T-helper 17 cell (primary cell): ENCODE measurements around the gene P2RX6. TPM values are rescaled to one million over a fixed set of nuclear protein-coding genes. Genes with fewer than 3 reads are reported as not detected.
"Not testable (repeated sequence)": the region's sequence is repeated elsewhere in the genome, so short reads cannot be mapped to it uniquely, and the experiment has no call there.

Experiments used
- ATAC-seq: fragments of 150-1000 bp; cut with Tn5 transposase; 2 replicates; pipeline ENCODE4 v1.10.0; 2021; ENCODE audit warnings: mild to moderate bottlenecking, moderate library complexity
- DNase-seq, 3 donors: peaks; one replicate each; pipeline versions ENCODE4 v3.0.0 to v3.0.0-alpha.2; 2020 to 2021
- H3K9me3 ChIP-seq: one replicate; pipeline ENCODE4 v1.7.0; 2013; ENCODE audit warnings: low read length, mild to moderate bottlenecking; ENCODE audit not compliant: control insufficient read depth, poor library complexity, severe bottlenecking
- H3K27ac Mint-ChIP-seq: one replicate; pipeline ENCODE4 v1.8.0; 2022; ENCODE audit warnings: mild to moderate bottlenecking, moderate library complexity, mixed read lengths
- H3K27me3 Mint-ChIP-seq: one replicate; pipeline ENCODE4 v1.8.0; 2022; ENCODE audit warnings: mixed read lengths
- H3K36me3 Mint-ChIP-seq: one replicate; pipeline ENCODE4 v1.8.0; 2022; ENCODE audit warnings: low read depth, mixed read lengths
- H3K4me1 Mint-ChIP-seq: one replicate; pipeline ENCODE4 v1.8.0; 2022; ENCODE audit warnings: mild to moderate bottlenecking, mixed read lengths
- H3K4me3 Mint-ChIP-seq: one replicate; pipeline ENCODE4 v1.8.0; 2022; ENCODE audit warnings: mild to moderate bottlenecking, moderate library complexity, mixed read lengths
- total RNA-seq, 4 donors: library from RNA in 2 of 4; stranded (reverse) in 2 of 4; gene quantifications; one replicate each; pipeline ENCODE4 v1.2.3 and lab custom pipeline; 2022 to 2026

P2RX6 gene
- total RNA-seq, 2 donors from 2014 or later = 0.39 to 1.0 TPM

DNA sequence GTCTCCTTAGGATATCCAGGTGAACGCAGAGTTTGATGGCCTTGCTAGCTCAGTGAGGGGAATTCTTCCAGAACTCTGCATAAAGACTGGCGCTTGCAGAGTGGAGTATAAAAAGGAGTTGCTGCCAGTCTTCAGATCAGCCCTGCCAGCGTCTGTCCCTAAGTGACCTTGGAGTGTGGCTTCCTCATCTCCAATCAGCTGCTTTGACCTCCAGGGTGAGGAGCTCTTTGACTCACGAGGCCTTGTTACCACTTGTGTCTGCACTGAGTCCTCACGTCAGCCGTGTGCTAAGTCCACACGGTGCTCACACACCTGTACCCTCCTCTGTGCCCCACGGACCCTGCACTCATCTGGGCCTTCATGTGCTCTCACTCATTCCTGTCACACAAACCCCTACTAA lies 45.4 kb downstream of the P2RX6 start:
- DNase-seq, ATAC-seq, H3K36me3 Mint-ChIP-seq, H3K9me3 ChIP-seq, H3K4me3 Mint-ChIP-seq, H3K27ac Mint-ChIP-seq: not testable (repeated sequence)
- Mint-ChIP-seq H3K27me3 (peaks cover 12% of the 10 kb centered on the region), H3K4me1 (peaks cover 15% of the 10 kb centered on the region)

DNA sequence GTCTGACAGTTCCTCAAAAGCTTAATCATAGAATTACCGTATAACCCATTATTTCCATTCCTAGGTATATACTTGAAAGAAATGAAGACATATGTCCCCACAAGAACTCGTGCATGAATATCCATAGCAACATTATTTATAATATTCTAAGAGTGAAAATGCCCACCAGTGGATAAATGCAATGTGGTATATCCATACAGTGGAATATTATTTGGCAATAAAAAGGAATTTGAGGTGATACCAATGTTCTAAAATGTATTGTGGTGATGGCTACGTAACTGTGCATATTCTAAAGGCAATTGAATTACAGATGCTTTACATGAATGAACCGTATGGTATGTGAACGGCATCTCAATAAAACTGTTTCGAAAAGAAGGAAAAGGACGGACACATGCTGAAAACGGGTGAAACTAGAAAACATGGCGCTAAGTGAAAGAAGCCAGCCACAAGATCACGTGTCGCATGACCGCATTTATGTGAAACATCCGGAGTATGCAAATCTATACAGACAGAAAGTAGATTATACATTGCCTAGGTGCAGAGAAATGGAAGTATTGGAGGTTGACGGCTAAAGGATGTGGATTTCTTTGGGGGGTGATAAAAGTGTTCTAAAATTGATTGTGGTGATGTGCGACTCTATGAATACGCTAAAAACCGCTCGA lies 46.8 kb downstream of the P2RX6 start:
- peaks cover 10% of the 10 kb centered on the region for H3K4me1 Mint-ChIP-seq
- not testable (repeated sequence) for ATAC-seq, H3K36me3 Mint-ChIP-seq, H3K4me3 Mint-ChIP-seq, H3K27ac Mint-ChIP-seq, DNase-seq, H3K9me3 ChIP-seq
- H3K27me3 Mint-ChIP-seq = peaks cover 13% of the 10 kb centered on the region

DNA sequence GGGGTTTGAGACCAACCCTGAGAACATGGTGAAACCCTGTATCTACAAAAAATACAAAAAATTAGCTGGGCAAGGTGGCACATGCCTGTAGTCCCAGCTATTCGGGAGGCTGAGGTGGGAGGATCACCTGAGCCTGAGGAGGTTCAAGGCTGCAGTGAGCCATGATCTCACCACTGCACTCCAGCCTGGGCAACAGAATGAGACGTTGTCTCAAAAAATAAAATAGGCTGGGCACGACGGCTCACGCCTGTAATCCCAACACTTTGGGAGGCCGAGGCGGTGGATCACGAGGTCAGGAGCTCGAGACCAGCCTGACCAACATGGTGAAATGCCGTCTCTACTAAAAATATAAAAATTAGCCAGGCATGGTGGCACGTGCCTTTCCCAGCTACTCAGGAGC lies 49.5 kb downstream of the P2RX6 start:
- ATAC-seq, H3K36me3 Mint-ChIP-seq, DNase-seq, H3K4me1 Mint-ChIP-seq, H3K4me3 Mint-ChIP-seq, H3K27ac Mint-ChIP-seq, H3K9me3 ChIP-seq: not testable (repeated sequence)
- H3K27me3 Mint-ChIP-seq = peaks cover 11% of the 10 kb centered on the region

DNA sequence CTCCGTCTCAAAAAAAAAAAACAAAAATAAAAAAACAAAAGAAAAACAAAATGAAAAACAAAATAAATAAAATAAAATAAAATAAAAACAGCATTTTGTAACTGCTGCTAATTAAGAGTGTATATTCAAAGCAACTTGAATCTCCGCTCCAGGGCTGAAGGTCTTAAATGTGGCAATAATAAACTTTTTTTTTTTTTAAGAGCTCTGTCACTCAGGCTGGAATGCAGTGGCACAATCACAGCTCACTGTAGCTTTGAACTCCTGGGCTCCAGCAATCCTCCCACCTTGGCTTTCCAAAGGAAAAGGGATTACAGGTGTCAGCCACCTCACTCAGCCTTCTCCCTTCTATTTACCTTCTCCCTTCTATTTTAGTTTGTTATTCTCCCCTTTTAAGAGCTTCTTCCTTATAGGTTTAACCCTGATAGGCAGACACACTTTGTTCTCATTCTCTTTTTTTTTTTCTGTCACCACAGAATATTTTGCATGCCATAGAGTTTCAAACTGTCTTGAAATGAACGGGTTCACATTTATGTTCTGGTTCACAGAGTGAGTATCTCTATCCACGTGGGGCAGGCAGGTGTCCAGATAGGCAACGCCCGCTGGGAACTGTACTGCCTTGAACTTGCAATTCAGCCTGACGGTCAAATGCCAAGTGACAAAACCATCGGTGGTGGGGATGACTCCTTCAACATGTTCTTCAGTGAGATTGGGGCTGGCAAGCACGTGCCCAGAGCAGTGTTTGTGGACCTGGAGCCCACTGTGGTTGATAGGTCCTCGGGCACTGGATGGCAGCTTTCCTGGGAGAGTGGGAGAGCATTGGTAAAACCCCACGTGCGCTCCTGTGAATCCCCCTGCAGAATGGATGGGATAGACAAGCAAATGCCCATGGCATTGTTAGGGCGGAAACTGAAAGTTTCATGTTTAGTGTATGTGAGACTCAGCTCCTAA lies 50.2 kb downstream of the P2RX6 start:
- ATAC-seq (no peak), DNase-seq (no peak)
- peaks cover 8% of the 10 kb centered on the region for H3K4me1 Mint-ChIP-seq
- H3K27ac Mint-ChIP-seq = no peak overlapping the region
- no peaks in the 10 kb centered on the region for H3K36me3 Mint-ChIP-seq
- H3K27me3 Mint-ChIP-seq = peaks cover 11% of the 10 kb centered on the region
- no peak overlapping the region for H3K4me3 Mint-ChIP-seq
- no peaks in the 10 kb centered on the region for H3K9me3 ChIP-seq

DNA sequence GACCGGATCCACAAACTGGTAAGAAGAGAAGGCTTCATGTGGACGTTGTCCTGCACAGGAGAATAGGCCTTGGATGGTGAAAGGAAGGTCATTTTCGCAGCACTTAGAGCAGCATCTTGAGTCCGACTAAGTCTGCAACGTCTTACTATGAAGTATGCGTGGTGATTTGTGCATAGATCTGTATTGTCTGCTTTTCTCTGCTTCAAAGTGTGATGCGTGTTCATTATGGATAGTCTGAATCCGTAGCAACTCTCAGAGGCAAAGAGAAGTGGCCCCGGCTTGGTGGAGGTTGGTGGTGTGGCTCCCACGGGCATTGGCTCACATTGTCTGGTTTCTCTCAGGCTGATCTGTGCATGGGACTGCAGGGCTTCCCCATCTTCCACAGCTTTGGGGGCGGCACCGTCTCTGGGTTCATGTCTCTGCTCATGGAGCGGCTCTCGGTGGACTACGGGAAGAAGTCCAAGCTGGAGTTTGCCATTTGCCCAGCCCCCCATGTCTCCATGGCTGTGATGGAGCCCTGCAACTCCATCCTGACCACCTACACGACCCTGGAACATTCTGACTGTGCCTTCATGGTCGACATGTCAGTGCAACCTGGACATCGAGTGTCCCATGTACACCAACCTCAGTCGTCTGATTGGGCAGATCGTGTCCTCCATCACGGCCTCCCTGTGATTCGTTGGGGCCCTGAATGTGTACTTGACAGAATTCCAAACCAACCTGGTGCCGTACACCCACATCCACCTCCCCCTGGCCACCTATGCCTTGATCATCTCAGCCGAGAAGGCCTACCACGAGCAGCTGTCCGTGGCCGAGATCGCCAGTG lies 52.3 kb downstream of the P2RX6 start:
- ATAC-seq (no peak), DNase-seq (no peak)
- no peaks in the 10 kb centered on the region for H3K9me3 ChIP-seq
- Mint-ChIP-seq H3K27me3 (peaks cover 11% of the 10 kb centered on the region), H3K36me3 (no peaks in the 10 kb centered on the region), H3K27ac (no peak overlapping the region), H3K4me1 (peaks cover 8% of the 10 kb centered on the region), H3K4me3 (no peak overlapping the region)

DNA sequence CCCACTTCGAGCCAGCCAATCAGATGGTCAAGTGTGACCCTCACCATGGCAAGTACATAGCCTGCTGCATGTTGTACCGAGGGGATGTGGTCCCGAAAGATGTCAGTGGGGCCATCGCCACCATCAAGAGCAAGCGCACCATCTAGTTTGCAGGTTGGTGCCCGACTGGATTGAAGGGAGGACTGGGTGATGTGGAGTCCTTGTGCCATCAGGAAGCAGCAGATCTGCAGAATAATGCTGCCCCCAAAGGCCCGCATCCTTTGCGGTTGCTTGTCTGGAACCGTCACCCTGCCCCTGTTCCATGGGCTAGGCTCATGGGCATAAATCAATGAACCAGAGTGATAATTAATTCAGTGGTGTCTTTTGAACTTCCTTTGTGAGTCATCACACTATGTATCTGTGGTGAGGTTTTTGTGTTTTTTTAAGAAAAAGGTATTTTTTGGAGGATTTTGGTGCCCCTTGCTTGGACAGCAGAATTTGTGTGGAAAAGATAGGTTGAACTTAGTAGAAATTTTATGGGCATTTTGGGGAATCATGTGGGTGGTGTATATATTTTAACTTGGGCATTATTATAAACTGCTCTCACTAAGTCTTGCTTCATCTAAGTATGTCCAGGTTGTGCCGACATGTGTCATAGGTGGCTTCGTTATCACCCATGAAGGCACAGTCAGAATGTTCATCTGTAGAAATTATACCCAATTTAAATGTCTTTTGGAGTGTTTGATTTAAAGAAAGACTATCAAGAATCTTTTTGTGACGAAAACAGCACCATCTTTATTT lies 53.1 kb downstream of the P2RX6 start:
- Mint-ChIP-seq H3K4me3 (no peak overlapping the region), H3K27ac (no peak overlapping the region), H3K4me1 (peaks cover 8% of the 10 kb centered on the region), H3K36me3 (no peaks in the 10 kb centered on the region), H3K27me3 (peaks cover 11% of the 10 kb centered on the region)
- no peak for ATAC-seq
- no peak for DNase-seq
- H3K9me3 ChIP-seq = no peaks in the 10 kb centered on the region

DNA sequence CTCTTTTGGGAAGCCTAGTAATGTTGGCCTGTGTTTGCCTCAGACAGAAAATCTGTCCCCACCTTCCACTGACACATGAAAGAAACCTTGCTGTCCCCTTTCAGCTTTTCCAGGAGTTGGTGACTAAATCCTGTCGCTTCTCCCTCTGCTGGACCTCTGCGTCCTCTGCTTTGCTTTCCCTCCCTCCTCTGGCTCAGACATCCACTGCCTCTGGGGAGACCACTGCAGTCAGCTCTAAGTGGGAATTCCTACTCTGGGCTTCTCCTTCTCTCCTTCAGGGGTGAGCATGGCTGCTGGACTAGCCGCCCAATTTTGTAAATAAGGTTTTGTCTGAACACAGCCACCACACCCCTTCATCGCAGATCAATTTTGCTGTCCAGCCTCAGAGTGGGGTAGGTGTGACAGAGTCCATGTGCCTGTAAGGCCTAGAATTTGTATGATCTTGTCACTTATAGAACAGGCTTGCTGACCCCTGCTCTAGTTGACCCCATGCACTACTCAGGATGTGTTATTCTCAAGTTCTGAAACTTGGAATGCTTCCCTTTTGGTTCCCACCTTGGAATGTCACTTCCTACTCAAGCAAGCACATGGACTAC lies 53.8 kb downstream of the P2RX6 start:
- no peaks in the 10 kb centered on the region for H3K36me3 Mint-ChIP-seq
- no peak overlapping the region for H3K27ac Mint-ChIP-seq
- H3K9me3 ChIP-seq = no peaks in the 10 kb centered on the region
- peaks cover 8% of the 10 kb centered on the region for H3K4me1 Mint-ChIP-seq
- ATAC-seq = no peak
- no peak for DNase-seq
- peaks cover 11% of the 10 kb centered on the region for H3K27me3 Mint-ChIP-seq
- H3K4me3 Mint-ChIP-seq = no peak overlapping the region

DNA sequence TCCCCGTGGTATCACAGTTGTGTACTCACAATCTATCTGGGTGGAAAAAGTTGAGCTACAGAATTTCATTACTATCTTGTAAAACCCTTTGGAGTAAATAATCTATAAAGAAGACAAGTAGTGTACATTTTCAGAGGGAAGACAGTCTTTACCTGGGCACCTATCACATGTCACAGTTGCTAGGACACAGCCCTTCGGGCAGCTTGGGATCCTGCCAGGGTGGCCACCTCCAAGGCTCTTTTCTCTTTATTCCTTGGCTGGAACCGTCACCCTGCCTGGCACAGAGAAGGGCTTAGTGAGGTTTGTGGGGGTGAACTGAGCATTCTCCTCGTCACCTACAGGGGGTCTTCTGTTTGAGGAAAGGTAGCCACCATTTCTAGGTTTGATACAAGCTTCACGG lies 54.4 kb downstream of the P2RX6 start:
- Mint-ChIP-seq H3K27me3 (peaks cover 11% of the 10 kb centered on the region), H3K27ac (no peak overlapping the region), H3K36me3 (no peaks in the 10 kb centered on the region), H3K4me1 (peaks cover 8% of the 10 kb centered on the region), H3K4me3 (no peak overlapping the region)
- no peak for DNase-seq
- H3K9me3 ChIP-seq = no peaks in the 10 kb centered on the region
- no peak for ATAC-seq

DNA sequence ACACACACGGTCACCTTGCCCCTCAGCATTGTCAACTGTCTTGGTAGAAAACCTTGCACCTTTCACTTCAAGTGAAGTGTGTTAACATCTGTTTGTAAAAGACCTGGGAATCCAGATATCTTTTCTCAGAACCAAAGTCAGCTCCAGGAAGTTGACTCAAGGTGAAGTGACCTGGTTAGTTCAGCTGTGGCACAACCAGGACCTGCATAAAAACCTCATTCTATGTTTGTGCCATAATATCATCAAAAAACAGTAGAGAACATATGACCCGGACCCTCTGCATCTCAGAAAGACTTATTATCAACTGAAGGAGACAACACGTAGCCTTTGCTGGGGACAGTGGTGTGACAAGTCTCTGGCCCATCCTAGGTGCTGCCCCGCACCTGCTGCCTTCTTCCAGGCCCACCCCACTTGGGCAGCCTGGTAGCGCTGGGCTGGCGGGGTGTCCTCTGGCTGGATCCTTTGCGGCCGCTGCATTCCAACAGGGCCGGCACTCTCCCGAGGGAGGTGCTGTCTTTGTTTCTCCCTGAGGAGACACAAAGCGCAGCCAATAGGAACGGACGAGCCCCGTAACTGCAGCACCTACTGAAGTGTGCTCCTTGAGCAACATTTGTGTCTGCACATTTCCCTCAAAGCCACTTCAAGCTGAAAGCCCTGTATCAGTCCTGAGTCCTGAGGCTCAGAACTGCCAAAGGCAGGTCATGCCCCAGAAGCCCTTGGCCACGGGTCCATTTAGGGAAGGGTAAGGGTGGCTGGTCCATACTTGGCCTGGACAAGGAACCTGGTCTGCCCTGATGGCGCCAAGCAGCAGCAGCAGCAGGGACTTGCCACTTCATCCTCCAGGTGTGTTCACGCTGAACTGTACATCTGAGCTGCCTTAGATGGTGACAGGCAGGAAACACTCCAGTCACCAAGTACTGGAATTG lies 56.0 kb downstream of the P2RX6 start:
- Mint-ChIP-seq H3K27ac (no peak overlapping the region), H3K4me1 (no peaks in the 10 kb centered on the region), H3K36me3 (no peaks in the 10 kb centered on the region), H3K4me3 (no peak overlapping the region), H3K27me3 (peaks cover 1% of the 10 kb centered on the region)
- no peaks in the 10 kb centered on the region for H3K9me3 ChIP-seq
- no peak for ATAC-seq
- no peak for DNase-seq

DNA sequence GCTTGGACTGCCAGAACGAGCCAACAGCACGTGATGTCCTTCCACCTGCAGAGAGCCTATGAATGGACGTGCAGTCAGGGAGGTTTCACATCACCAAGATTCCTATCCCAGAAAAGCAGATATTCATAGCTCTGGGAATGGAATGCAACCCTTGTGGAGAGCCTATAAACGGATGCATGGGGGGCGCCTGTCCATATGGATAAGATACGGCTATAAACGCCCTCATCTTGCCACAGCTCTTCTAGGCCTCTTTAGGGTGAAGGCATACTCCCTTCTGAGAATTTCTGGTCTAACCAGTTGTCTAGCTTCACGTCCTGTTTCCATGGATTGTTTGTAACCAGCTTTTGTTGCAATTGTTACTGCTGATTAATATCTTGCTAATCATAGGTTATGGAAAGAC lies 56.8 kb downstream of the P2RX6 start:
- not testable (repeated sequence) for H3K36me3 Mint-ChIP-seq, H3K4me3 Mint-ChIP-seq, DNase-seq, H3K27me3 Mint-ChIP-seq, H3K4me1 Mint-ChIP-seq, H3K27ac Mint-ChIP-seq, ATAC-seq, H3K9me3 ChIP-seq

DNA sequence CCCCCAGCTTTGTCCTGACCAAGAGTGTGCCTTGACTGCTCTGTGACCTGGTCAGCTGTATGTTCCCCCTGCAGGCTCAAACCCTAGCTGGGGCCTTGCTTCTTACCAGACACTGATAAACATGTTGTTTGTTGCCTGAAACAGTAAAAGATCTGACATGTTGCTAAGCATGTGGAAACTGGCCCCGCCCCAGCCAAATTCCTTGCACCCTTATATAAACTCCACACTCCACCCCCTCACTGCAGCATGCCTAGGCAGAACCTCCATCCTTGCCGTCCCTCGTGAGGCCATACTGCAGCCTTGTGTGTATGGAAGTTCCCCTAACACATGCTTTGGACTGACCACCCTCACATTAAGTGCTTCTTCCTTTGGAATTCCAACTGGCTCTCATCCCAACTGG lies 58.1 kb downstream of the P2RX6 start:
- no peak for DNase-seq
- peaks cover 7% of the 10 kb centered on the region for H3K27me3 Mint-ChIP-seq
- H3K4me1 Mint-ChIP-seq = no peaks in the 10 kb centered on the region
- H3K27ac Mint-ChIP-seq = no peak overlapping the region
- no peak overlapping the region for H3K4me3 Mint-ChIP-seq
- no peak for ATAC-seq
- H3K36me3 Mint-ChIP-seq = no peaks in the 10 kb centered on the region
- H3K9me3 ChIP-seq = no peaks in the 10 kb centered on the region
